ENCODE data around the gene CTSA.

GRCh38 chr20:45907219-45907948 lies 16.2 kb downstream of the CTSA start:
- TF ChIP-seq POLR2A (IDR thresholded peaks at IDR 0.05) = no peak
- TF ChIP-seq, protein P1, sequence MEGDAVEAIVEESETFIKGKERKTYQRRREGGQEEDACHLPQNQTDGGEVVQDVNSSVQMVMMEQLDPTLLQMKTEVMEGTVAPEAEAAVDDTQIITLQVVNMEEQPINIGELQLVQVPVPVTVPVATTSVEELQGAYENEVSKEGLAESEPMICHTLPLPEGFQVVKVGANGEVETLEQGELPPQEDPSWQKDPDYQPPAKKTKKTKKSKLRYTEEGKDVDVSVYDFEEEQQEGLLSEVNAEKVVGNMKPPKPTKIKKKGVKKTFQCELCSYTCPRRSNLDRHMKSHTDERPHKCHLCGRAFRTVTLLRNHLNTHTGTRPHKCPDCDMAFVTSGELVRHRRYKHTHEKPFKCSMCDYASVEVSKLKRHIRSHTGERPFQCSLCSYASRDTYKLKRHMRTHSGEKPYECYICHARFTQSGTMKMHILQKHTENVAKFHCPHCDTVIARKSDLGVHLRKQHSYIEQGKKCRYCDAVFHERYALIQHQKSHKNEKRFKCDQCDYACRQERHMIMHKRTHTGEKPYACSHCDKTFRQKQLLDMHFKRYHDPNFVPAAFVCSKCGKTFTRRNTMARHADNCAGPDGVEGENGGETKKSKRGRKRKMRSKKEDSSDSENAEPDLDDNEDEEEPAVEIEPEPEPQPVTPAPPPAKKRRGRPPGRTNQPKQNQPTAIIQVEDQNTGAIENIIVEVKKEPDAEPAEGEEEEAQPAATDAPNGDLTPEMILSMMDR (IDR thresholded peaks at IDR 0.05) = no peak
